H9 (cell line): ENCODE data around the gene POLR1D. TPM values are rescaled to one million over a fixed set of nuclear protein-coding genes. Genes with fewer than 3 reads are reported as not detected.

ENCODE experiments used
- DNase-seq: peaks from one replicate; pipeline ENCODE4 v3.0.0-alpha.2; 2017
- H2AFZ ChIP-seq: one replicate; pipeline ENCODE4 v1.6.1; 2013; ENCODE audit warnings: mild to moderate bottlenecking, low read length, control low read depth, moderate library complexity
- H2AK5ac ChIP-seq: 2 replicates; pipeline ENCODE4 v1.6.1; 2013; ENCODE audit warnings: low read length, control low read depth, mixed read lengths; ENCODE audit not compliant: insufficient read length
- H2BK120ac ChIP-seq: one replicate; pipeline ENCODE4 v1.6.1; 2013; ENCODE audit warnings: low read depth, mild to moderate bottlenecking, low read length, control low read depth, inconsistent platforms; ENCODE audit not compliant: poor library complexity, severe bottlenecking
- H2BK12ac ChIP-seq: 2 replicates; pipeline ENCODE4 v1.6.1; 2013; ENCODE audit warnings: low read length, control low read depth, mixed read lengths, low read depth; ENCODE audit not compliant: insufficient read length
- H2BK15ac ChIP-seq: 2 replicates; pipeline ENCODE4 v1.6.1; 2013; ENCODE audit warnings: low read depth, low read length, control low read depth
- H2BK20ac ChIP-seq: one replicate; pipeline ENCODE4 v1.6.1; 2013; ENCODE audit warnings: low read depth, mild to moderate bottlenecking, low read length, control low read depth, inconsistent platforms; ENCODE audit not compliant: poor library complexity, severe bottlenecking
- H2BK5ac ChIP-seq: 2 replicates; pipeline ENCODE4 v1.6.1; 2013; ENCODE audit warnings: low read length, control low read depth, mixed read lengths; ENCODE audit not compliant: insufficient read length
- H3K14ac ChIP-seq: 2 replicates; pipeline ENCODE4 v1.6.1; 2013; ENCODE audit warnings: low read length, control low read depth; ENCODE audit not compliant: insufficient read depth
- H3K18ac ChIP-seq: 2 replicates; pipeline ENCODE4 v1.6.1; 2013; ENCODE audit warnings: low read depth, mild to moderate bottlenecking, mixed read lengths, low read length, control low read depth; ENCODE audit not compliant: insufficient read length
- H3K23ac ChIP-seq: 2 replicates; pipeline ENCODE4 v1.6.1; 2013; ENCODE audit warnings: low read length, control low read depth, mixed read lengths, low read depth; ENCODE audit not compliant: insufficient read length
- H3K23me2 ChIP-seq: 2 replicates; pipeline ENCODE4 v1.6.1; 2013; ENCODE audit warnings: low read depth, mild to moderate bottlenecking, mixed read lengths, low read length, control low read depth; ENCODE audit not compliant: insufficient read length, poor library complexity, severe bottlenecking
- H3K27ac ChIP-seq: 2 replicates; pipeline ENCODE4 v1.5.1; 2013; ENCODE audit warnings: low read length, control low read depth, mixed read lengths, low read depth; ENCODE audit not compliant: insufficient read length
- H3K27me3 ChIP-seq: 2 replicates; pipeline ENCODE4 v1.6.1; 2013; ENCODE audit warnings: low read length, control low read depth, inconsistent platforms; ENCODE audit not compliant: insufficient read depth
- H3K4ac ChIP-seq: 2 replicates; pipeline ENCODE4 v1.6.1; 2013; ENCODE audit warnings: low read depth, mild to moderate bottlenecking, control low read depth, inconsistent platforms, low read length, moderate library complexity
- H3K4me1 ChIP-seq: 2 replicates; pipeline ENCODE4 v1.6.1; 2013; ENCODE audit warnings: low read length, control low read depth, inconsistent platforms; ENCODE audit not compliant: insufficient read depth
- H3K4me2 ChIP-seq: 2 replicates; pipeline ENCODE4 v1.6.1; 2013; ENCODE audit warnings: low read length, control low read depth, mixed read lengths; ENCODE audit not compliant: insufficient read length, insufficient read depth
- H3K56ac ChIP-seq: 2 replicates; pipeline ENCODE4 v1.6.1; 2013; ENCODE audit warnings: low read depth, mild to moderate bottlenecking, mixed read lengths, low read length, control low read depth; ENCODE audit not compliant: insufficient read length
- H3K79me1 ChIP-seq: 2 replicates; pipeline ENCODE4 v1.6.1; 2013; ENCODE audit warnings: low read depth, mild to moderate bottlenecking, moderate library complexity, low read length, control low read depth, inconsistent platforms; ENCODE audit not compliant: insufficient read depth, poor library complexity, severe bottlenecking
- H3K79me2 ChIP-seq: 2 replicates; pipeline ENCODE4 v1.6.1; 2013; ENCODE audit warnings: low read length, control low read depth, inconsistent platforms; ENCODE audit not compliant: insufficient read depth
- H3K9ac ChIP-seq: 2 replicates; pipeline ENCODE4 v1.6.1; 2013; ENCODE audit warnings: low read length, control low read depth, mixed read lengths; ENCODE audit not compliant: insufficient read length; ENCODE audit errors: extremely low read depth
- H3K9me3 ChIP-seq: one replicate; pipeline ENCODE4 v1.6.1; 2013; ENCODE audit warnings: low read depth, low read length, inconsistent platforms; ENCODE audit not compliant: control insufficient read depth
- H3T11ph ChIP-seq: one replicate; pipeline ENCODE4 v1.6.1; 2013; ENCODE audit warnings: mild to moderate bottlenecking, low read length, control low read depth, inconsistent platforms
- H4K20me1 ChIP-seq: one replicate; pipeline ENCODE4 v1.6.1; 2013; ENCODE audit not compliant: control insufficient read depth, insufficient read length, insufficient read depth
- H4K5ac ChIP-seq: 2 replicates; pipeline ENCODE4 v1.6.1; 2013; ENCODE audit warnings: low read depth, mild to moderate bottlenecking, mixed read lengths, low read length, control low read depth; ENCODE audit not compliant: insufficient read length
- H4K8ac ChIP-seq: replicated peaks from 2 replicates; pipeline ENCODE4 v1.6.1; 2013; ENCODE audit warnings: low read length, control low read depth, mixed read lengths, low read depth; ENCODE audit not compliant: insufficient read length
- H4K91ac ChIP-seq: 2 replicates; pipeline ENCODE4 v1.6.1; 2013; ENCODE audit warnings: low read depth, mild to moderate bottlenecking, moderate library complexity, mixed read lengths, low read length, control low read depth; ENCODE audit not compliant: insufficient read length
- H3K27ac Mint-ChIP-seq, 3 experiments: 2 replicates in 2 of 3; 3 replicates in 1 of 3; pipeline ENCODE4 v1.8.0; 2020 to 2021; ENCODE audit warnings: mixed read lengths in 3 of 3, mild to moderate bottlenecking in 1 of 3, moderate library complexity in 1 of 3
- H3K27me3 Mint-ChIP-seq: 2 replicates; pipeline ENCODE4 v1.8.0; 2021; ENCODE audit warnings: low read depth, mild to moderate bottlenecking, moderate library complexity, mixed read lengths
- H3K36me3 Mint-ChIP-seq, 3 experiments: 2 replicates in 2 of 3; 3 replicates in 1 of 3; pipeline ENCODE4 v1.8.0; 2020 to 2021; ENCODE audit warnings: low read depth in 3 of 3, mixed read lengths in 3 of 3; ENCODE audit not compliant: insufficient read depth in 1 of 3
- H3K4me1 Mint-ChIP-seq, 2 experiments: 2 replicates each; pipeline ENCODE4 v1.8.0; 2020; ENCODE audit warnings: mixed read lengths in 2 of 2
- H3K4me3 Mint-ChIP-seq, 2 experiments: 2 replicates in 1 of 2; 3 replicates in 1 of 2; pipeline ENCODE4 v1.8.0; 2020 to 2021; ENCODE audit warnings: mild to moderate bottlenecking in 2 of 2, mixed read lengths in 2 of 2, moderate library complexity in 1 of 2
- H3K9me3 Mint-ChIP-seq, 2 experiments: 2 replicates in 1 of 2; 3 replicates in 1 of 2; pipeline ENCODE4 v1.8.0; 2020; ENCODE audit warnings: mild to moderate bottlenecking in 2 of 2, mixed read lengths in 2 of 2, moderate library complexity in 1 of 2
- WGBS: extraction: QIAGEN DNeasy Blood & Tissue Kit; methylation state at CpG from one replicate; pipeline ENCODE4 v1.1.7; 2013; ENCODE audit warnings: missing lambda C conversion rate, low lambda C conversion rate, mixed read lengths; ENCODE audit not compliant: insufficient read length; ENCODE audit errors: extremely low coverage; 5-methylcytosine and 5-hydroxymethylcytosine counted together
- total RNA-seq: library from RNA; stranded (reverse); gene quantifications from 2 replicates; pipeline ENCODE4 v1.2.1, GENCODE V29; 2021
- TF ChIP-seq, protein P1 (sequence below): fragments of 200-600 bp; sonication (generic); conservative IDR thresholded peaks from 3 replicates; pipeline ENCODE4 v1.8.0; 2021; ENCODE audit warnings: antibody characterized with exemption, mild to moderate bottlenecking

Gene POLR1D
- total RNA-seq, 1 experiment from 2014 or later = 167 TPM

DNA sequence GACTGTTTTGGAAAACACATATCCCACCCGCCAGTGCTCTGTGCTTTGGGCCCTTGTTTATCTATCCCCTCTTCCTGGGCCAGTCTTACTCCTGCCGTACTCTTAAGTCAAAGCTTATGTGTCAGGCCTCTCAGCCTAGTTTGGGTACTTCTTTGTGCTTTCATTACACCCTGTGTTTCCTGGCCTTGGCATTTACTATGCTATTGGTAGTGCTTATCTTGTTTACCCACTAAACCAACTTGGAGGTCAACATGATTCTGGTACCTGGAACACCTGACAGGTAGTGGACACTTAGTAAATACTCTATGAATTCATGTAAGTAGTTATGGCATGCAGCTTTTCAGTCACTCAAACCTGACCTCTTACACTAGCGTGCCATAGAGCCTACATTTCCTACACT, 2.4 kb downstream of the POLR1D start:
- Histone ChIP-seq H3K79me2 (peaks cover 22% of the 10 kb centered on the region; the same call in 1 of the 2 replicates), H3K27ac (no peak overlapping the region), H2BK12ac (no peak overlapping the region), H3K4me1 (peaks cover under 1% of the 10 kb centered on the region; the same call in 1 of the 2 replicates), H3K79me1 (peaks cover 3% of the 10 kb centered on the region), H3K18ac (no peak overlapping the region), H4K91ac (no peak overlapping the region), H3T11ph (no peak overlapping the region), H2AK5ac (no peak overlapping the region), H2BK5ac (no peak overlapping the region), H3K56ac (no peak overlapping the region), H2BK120ac (no peak overlapping the region), H3K14ac (no peak overlapping the region), H3K4ac (no peak overlapping the region), H2BK20ac (no peak overlapping the region), H3K27me3 (no peaks in the 10 kb centered on the region), H3K9me3 (no peaks in the 10 kb centered on the region), H3K23me2 (peaks cover 15% of the 10 kb centered on the region), H3K23ac (no peak overlapping the region), H4K20me1 (no peaks in the 10 kb centered on the region), H4K5ac (no peak overlapping the region), H2AFZ (no peak overlapping the region), H3K4me2 (no peak overlapping the region), H2BK15ac (no peak overlapping the region), H3K9ac (no peak overlapping the region), H4K8ac (no peak overlapping the region)
- Mint-ChIP-seq H3K27me3 (no peaks in the 10 kb centered on the region; the same call in 1 of the 2 replicates), H3K27ac (no peak overlapping the region), H3K9me3 (no peaks in the 10 kb centered on the region), H3K4me1 (peaks cover 38 to 40% of the 10 kb centered on the region in 2 experiments), H3K4me3 (peak overlapping the region in 1 of 2 experiments; percentile 83; a peak in 1 of 5 replicates), H3K36me3 (peaks cover 23 to 32% (median 28%) of the 10 kb centered on the region in 3 experiments)
- no CpG with 5 or more reads among the region's 3 CpGs for WGBS
- TF ChIP-seq, protein P1, sequence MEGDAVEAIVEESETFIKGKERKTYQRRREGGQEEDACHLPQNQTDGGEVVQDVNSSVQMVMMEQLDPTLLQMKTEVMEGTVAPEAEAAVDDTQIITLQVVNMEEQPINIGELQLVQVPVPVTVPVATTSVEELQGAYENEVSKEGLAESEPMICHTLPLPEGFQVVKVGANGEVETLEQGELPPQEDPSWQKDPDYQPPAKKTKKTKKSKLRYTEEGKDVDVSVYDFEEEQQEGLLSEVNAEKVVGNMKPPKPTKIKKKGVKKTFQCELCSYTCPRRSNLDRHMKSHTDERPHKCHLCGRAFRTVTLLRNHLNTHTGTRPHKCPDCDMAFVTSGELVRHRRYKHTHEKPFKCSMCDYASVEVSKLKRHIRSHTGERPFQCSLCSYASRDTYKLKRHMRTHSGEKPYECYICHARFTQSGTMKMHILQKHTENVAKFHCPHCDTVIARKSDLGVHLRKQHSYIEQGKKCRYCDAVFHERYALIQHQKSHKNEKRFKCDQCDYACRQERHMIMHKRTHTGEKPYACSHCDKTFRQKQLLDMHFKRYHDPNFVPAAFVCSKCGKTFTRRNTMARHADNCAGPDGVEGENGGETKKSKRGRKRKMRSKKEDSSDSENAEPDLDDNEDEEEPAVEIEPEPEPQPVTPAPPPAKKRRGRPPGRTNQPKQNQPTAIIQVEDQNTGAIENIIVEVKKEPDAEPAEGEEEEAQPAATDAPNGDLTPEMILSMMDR = no peak
- no peak for DNase-seq
